Caco-2 (cell line): ENCODE measurements around the gene CCR3. TPM values are rescaled to one million over a fixed set of nuclear protein-coding genes. Genes with fewer than 3 reads are reported as not detected.
A peak's percentile ranks its signal among the peaks of the same experiment; 100 is the strongest.

Source experiments
- BruUV-seq: library from RNA; stranded (reverse); fragments of 400-500 nt; replicated peaks from 2 replicates; lab custom pipeline; 2021; lab: Mats Ljungman, UMichigan
- CTCF ChIA-PET: fragments of 300-600 bp; sonication (Branson Sonifier 250); formaldehyde crosslinking; loops from one replicate; lab custom pipeline; 2022; ENCODE audit warnings: antibody characterized with exemption; lab: Charles Lee
- POLR2A ChIA-PET: fragments of 300-600 bp; sonication (Branson Sonifier 250); formaldehyde crosslinking; loops from one replicate; lab custom pipeline; 2022; ENCODE audit warnings: antibody characterized with exemption; lab: Charles Lee
- DNase-seq, 2 experiments: peaks; one replicate each; pipeline versions ENCODE4 v3.0.0 to v3.0.0-alpha.2; 2020 to 2022
- H3K27me3 ChIP-seq: replicated peaks from 2 replicates; pipeline ENCODE4 v1.6.0; 2011; ENCODE audit warnings: low read length; ENCODE audit not compliant: control insufficient read depth, insufficient read depth
- H3K36me3 ChIP-seq: 2 replicates; pipeline ENCODE4 v1.5.1; 2011; ENCODE audit warnings: low read length; ENCODE audit not compliant: control insufficient read depth, insufficient read depth
- H3K4me1 ChIP-seq: fragments of 250-450 bp; sonication (Bioruptor Pico); 2 replicates; pipeline ENCODE4 v1.5.1; 2020; ENCODE audit warnings: mild to moderate bottlenecking
- H3K4me3 ChIP-seq: 2 replicates; pipeline ENCODE4 v1.5.1; 2011; ENCODE audit warnings: low read depth, mild to moderate bottlenecking, control low read depth, low read length
- H3K9me3 ChIP-seq: fragments of 250-450 bp; sonication (Bioruptor Pico); 2 replicates; pipeline ENCODE4 v1.5.1; 2020; ENCODE audit warnings: mild to moderate bottlenecking, moderate library complexity
- H3K27ac Mint-ChIP-seq: one replicate; pipeline ENCODE4 v1.8.0; 2022; ENCODE audit warnings: mixed read lengths; ENCODE audit not compliant: unreplicated experiment
- H3K27me3 Mint-ChIP-seq: one replicate; pipeline ENCODE4 v1.8.0; 2022; ENCODE audit warnings: mixed read lengths; ENCODE audit not compliant: insufficient read depth, unreplicated experiment
- H3K36me3 Mint-ChIP-seq: one replicate; pipeline ENCODE4 v1.8.0; 2022; ENCODE audit warnings: mild to moderate bottlenecking, mixed read lengths; ENCODE audit not compliant: insufficient read depth, unreplicated experiment
- H3K4me1 Mint-ChIP-seq: one replicate; pipeline ENCODE4 v1.8.0; 2022; ENCODE audit warnings: low read depth, mixed read lengths; ENCODE audit not compliant: unreplicated experiment
- H3K4me3 Mint-ChIP-seq: one replicate; pipeline ENCODE4 v1.8.0; 2022; ENCODE audit warnings: mild to moderate bottlenecking, moderate library complexity, mixed read lengths; ENCODE audit not compliant: unreplicated experiment
- H3K9me3 Mint-ChIP-seq: one replicate; pipeline ENCODE4 v1.8.0; 2022; ENCODE audit warnings: mixed read lengths; ENCODE audit not compliant: unreplicated experiment
- intact Hi-C: fragments of 100-400 bp; cut with micrococcal nuclease; formaldehyde crosslinking; loops from one replicate; pipeline ENCODE4 v1.10.0; 2022; ENCODE audit not compliant: unreplicated experiment
- total RNA-seq: library from RNA; stranded (reverse); gene quantifications from 2 replicates; pipeline ENCODE4 v1.2.3, GENCODE V29; 2022
- TF ChIP-seq, protein P1 (sequence below), 2 experiments: fragments of 200-600 bp in 1 of 2; IDR thresholded peaks; 1 replicate in 1 of 2; 2 replicates in 1 of 2; pipeline versions ENCODE4 v1.5.1 to v1.8.0; 2011 to 2022; ENCODE audit warnings: antibody characterized with exemption in 1 of 2, control low read depth in 1 of 2, inconsistent platforms in 1 of 2, low read depth in 1 of 2, low read length in 1 of 2, mild to moderate bottlenecking in 1 of 2, moderate library complexity in 1 of 2; ENCODE audit not compliant: insufficient read depth in 1 of 2, severe bottlenecking in 1 of 2, unreplicated experiment in 1 of 2

The CCR3 gene
- total RNA-seq, 1 experiment from 2014 or later, result 0.64 TPM

DNA sequence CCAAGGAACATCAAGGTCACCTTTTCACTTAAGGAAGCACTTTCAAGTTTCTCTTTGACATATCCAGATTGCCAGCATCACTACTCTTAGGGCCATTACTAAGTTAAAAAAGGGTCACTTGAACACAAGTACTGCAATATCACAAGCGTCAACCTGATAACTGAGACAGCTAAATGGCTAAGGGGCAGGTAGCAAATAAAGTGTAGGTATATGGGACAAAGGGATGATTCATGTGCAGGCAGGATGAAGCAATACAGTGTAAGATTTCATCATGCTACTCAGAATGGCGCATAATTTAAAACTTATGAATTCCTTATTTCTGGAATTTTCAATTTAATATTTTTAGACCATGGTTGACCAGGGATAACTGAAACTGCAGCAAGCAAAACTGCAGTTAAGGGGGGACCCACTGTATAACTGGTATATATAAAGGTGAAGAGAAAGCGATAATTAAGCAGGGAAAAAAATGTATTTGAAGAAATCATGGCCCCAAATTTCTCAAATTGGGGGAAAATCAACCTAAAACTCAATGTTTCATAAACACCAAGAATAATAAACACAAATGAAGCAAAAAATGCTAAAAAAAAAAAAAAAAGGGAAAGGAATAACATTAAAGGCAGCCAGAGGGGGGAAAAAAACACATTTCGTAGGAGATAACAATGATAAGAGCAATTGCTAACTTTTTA is 47.2 kb upstream of the CCR3 start:
- H3K27ac Mint-ChIP-seq, result peak overlapping the region; percentile 55
- H3K4me1 Mint-ChIP-seq, result no peaks in the 10 kb centered on the region
- POLR2A ChIA-PET, result no interaction called here
- H3K4me3 ChIP-seq, result no peak overlapping the region
- peaks cover 16% of the 10 kb centered on the region for H3K36me3 Mint-ChIP-seq
- H3K27me3 Mint-ChIP-seq, result no peaks in the 10 kb centered on the region
- peaks cover 24% of the 10 kb centered on the region for H3K9me3 ChIP-seq
- TF ChIP-seq, protein P1, sequence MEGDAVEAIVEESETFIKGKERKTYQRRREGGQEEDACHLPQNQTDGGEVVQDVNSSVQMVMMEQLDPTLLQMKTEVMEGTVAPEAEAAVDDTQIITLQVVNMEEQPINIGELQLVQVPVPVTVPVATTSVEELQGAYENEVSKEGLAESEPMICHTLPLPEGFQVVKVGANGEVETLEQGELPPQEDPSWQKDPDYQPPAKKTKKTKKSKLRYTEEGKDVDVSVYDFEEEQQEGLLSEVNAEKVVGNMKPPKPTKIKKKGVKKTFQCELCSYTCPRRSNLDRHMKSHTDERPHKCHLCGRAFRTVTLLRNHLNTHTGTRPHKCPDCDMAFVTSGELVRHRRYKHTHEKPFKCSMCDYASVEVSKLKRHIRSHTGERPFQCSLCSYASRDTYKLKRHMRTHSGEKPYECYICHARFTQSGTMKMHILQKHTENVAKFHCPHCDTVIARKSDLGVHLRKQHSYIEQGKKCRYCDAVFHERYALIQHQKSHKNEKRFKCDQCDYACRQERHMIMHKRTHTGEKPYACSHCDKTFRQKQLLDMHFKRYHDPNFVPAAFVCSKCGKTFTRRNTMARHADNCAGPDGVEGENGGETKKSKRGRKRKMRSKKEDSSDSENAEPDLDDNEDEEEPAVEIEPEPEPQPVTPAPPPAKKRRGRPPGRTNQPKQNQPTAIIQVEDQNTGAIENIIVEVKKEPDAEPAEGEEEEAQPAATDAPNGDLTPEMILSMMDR (IDR thresholded peaks at IDR 0.05; ENCODE audit: insufficient read depth in 1 of 2, low read depth in 1 of 2, low read length in 1 of 2, severe bottlenecking in 1 of 2, unreplicated experiment in 1 of 2), result no peak
- no TSS peak for BruUV-seq
- H3K4me1 ChIP-seq, result no peaks in the 10 kb centered on the region
- DNase-seq, result no peak
- no peaks in the 10 kb centered on the region for H3K36me3 ChIP-seq
- no peaks in the 10 kb centered on the region for H3K27me3 ChIP-seq
- H3K4me3 Mint-ChIP-seq, result no peak overlapping the region
- intact Hi-C loops, result no loop called here
- CTCF ChIA-PET, result no interaction called here
- peaks cover 35% of the 10 kb centered on the region for H3K9me3 Mint-ChIP-seq

DNA sequence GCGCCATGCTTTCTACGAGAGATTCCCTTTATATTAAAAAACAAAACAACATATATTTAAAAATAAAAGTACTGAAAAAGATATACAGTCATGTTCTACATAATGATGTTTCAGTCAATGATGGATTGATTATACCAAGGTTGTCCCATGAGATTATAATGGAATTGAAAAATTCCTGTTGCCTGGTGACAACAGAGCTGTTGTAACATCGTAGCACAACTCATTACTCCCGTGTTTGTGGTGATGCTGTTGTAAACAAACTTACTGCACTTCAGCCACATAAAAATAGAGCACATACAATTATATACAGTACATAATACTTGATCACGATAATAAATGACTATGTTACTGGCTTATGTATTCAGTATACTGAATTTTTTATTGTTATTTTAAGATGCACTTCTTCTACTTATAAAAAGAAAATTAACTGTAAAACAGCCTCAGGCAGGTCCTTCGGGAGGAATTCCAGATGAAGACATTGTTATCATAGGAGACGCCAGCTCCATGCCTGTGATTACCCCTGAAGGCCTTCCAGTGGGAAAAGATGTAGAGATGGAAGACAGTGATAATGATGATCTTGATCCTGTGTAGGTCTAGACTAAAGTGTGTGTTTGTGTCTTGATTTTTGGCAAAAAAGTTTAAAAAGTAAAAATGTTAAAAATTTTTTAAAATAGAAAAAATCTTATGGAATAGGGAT is 45.9 kb upstream of the CCR3 start:
- TF ChIP-seq, protein P1 (IDR thresholded peaks at IDR 0.05; ENCODE audit: insufficient read depth in 1 of 2, low read depth in 1 of 2, low read length in 1 of 2, severe bottlenecking in 1 of 2, unreplicated experiment in 1 of 2), result no peak
- intact Hi-C loops, result no loop called here
- DNase-seq, result no peak
- CTCF ChIA-PET, result no interaction called here
- POLR2A ChIA-PET, result no interaction called here
- Mint-ChIP-seq H3K4me3 (no peak overlapping the region), H3K27me3 (no peaks in the 10 kb centered on the region), H3K36me3 (peaks cover 9% of the 10 kb centered on the region), H3K9me3 (peaks cover 35% of the 10 kb centered on the region), H3K4me1 (no peaks in the 10 kb centered on the region), H3K27ac (no peak overlapping the region)
- H3K4me1 ChIP-seq, result no peaks in the 10 kb centered on the region
- no TSS peak for BruUV-seq
- no peaks in the 10 kb centered on the region for H3K36me3 ChIP-seq
- no peaks in the 10 kb centered on the region for H3K27me3 ChIP-seq
- H3K4me3 ChIP-seq, result no peak overlapping the region
- peaks cover 24% of the 10 kb centered on the region for H3K9me3 ChIP-seq

DNA sequence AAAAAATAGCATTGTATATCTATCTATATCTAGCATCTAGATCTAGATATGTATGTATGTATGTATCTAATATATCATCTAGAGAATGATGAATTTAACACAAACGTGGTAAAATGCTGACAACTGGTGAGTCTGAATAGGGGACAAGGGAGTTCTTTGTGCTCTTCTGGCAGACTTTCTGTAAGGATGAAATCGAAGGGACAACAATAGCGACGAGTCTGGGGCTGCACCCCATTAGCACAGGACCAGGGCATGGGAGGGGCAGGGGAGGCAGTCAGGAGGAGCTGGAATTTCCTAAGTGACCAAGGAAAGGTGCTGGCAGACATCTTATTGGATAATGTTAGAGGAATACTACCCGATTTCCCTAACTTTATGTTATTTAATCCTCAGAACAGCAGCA is 42.0 kb upstream of the CCR3 start:
- BruUV-seq, result no TSS peak

More for the DNA sequence above, 42.0 kb upstream of the CCR3 start:
- no peak overlapping the region for H3K4me3 ChIP-seq
- H3K27ac Mint-ChIP-seq, result no peak overlapping the region
- no peaks in the 10 kb centered on the region for H3K27me3 Mint-ChIP-seq
- H3K9me3 ChIP-seq, result peaks cover 13% of the 10 kb centered on the region
- no peaks in the 10 kb centered on the region for H3K36me3 ChIP-seq
- H3K9me3 Mint-ChIP-seq, result peaks cover 6% of the 10 kb centered on the region
- no peak overlapping the region for H3K4me3 Mint-ChIP-seq
- ChIA-PET CTCF (interaction anchor here (0.8 kb wide), 1 partner anchor 37 kb away, joined by 3 read pairs; no protein-coding TSS in a partner anchor), POLR2A (no interaction called here)
- no peak for DNase-seq
- intact Hi-C loops, result no loop called here
- TF ChIP-seq, protein P1 (IDR thresholded peaks at IDR 0.05; ENCODE audit: insufficient read depth in 1 of 2, low read depth in 1 of 2, low read length in 1 of 2, severe bottlenecking in 1 of 2, unreplicated experiment in 1 of 2), result no peak
- H3K36me3 Mint-ChIP-seq, result no peaks in the 10 kb centered on the region
- no peaks in the 10 kb centered on the region for H3K27me3 ChIP-seq
- H3K4me1 ChIP-seq, result no peaks in the 10 kb centered on the region
- H3K4me1 Mint-ChIP-seq, result no peaks in the 10 kb centered on the region
